Left lung (tissue), 10 donors: ENCODE results near the gene DAGLA. TPM values are rescaled to one million over a fixed set of nuclear protein-coding genes. Genes with fewer than 3 reads are reported as not detected.

ENCODE experiments used
- ATAC-seq: fragments of 200-7000 bp; cut with Tn5 transposase; one replicate; pipeline ENCODE4 v1.9.1; 2020; ENCODE audit warnings: moderate library complexity
- DNase-seq, 4 donors: peaks; one replicate each; pipeline ENCODE4 v3.0.0-alpha.2; 2013 to 2020
- H3K27ac ChIP-seq, 2 donors: fragments of 200-600 bp; sonication (generic) in 1 of 2; one replicate each; pipeline versions ENCODE4 v1.5.0 to v1.8.0; 2020 to 2021
- H3K27me3 ChIP-seq, 2 donors: fragments of 200-600 bp; sonication (generic) in 1 of 2; one replicate each; pipeline versions ENCODE4 v1.5.0 to v1.8.0; 2020 to 2021
- H3K36me3 ChIP-seq, 2 donors: fragments of 200-600 bp; sonication (generic) in 1 of 2; one replicate each; pipeline versions ENCODE4 v1.5.0 to v1.8.0; 2020 to 2021
- H3K4me1 ChIP-seq, 2 donors: fragments of 200-600 bp; one replicate each; pipeline ENCODE4 v1.8.0; 2021
- H3K4me3 ChIP-seq, 2 donors: fragments of 200-600 bp; sonication (generic) in 1 of 2; one replicate each; pipeline versions ENCODE4 v1.5.0 to v1.8.0; 2020 to 2021; ENCODE audit warnings: mild to moderate bottlenecking in 1 of 2
- H3K9me3 ChIP-seq, 2 donors: fragments of 200-600 bp; sonication (generic) in 1 of 2; one replicate each; pipeline versions ENCODE4 v1.5.0 to v1.8.0; 2020 to 2021
- intact Hi-C, 2 donors: fragments of 100-400 bp; cut with DNase I; formaldehyde crosslinking; loops; one replicate each; pipeline versions ENCODE4 v1.11.2 to v1.14.2; 2022
- polyA plus RNA-seq, 6 donors: library from polyadenylated mRNA; unstranded; fragments of 120-200 nt; gene quantifications; one replicate each; pipeline ENCODE4 v1.2.1, GENCODE V29; 2013; ENCODE audit not compliant: insufficient read length in 6 of 6
- total RNA-seq, 2 donors: library from RNA; stranded (reverse); fragmentation: NEBNext Ultra II Directional; extraction: Animal tissue kit (Norgen Biotek cat#: 25700); gene quantifications; one replicate each; pipeline ENCODE4 v1.2.1, GENCODE V29; 2021
- TF ChIP-seq, protein P1 (sequence below), 2 donors: fragments of 200-600 bp; sonication (generic) in 1 of 2; IDR thresholded peaks; one replicate each; pipeline versions ENCODE4 v1.5.0 to v1.8.0; 2021; ENCODE audit warnings: antibody characterized with exemption in 2 of 2
- donor health status: DM: no; HTN: yes; CAD: no.
- donor health status: DM: no; HTN: no; CAD: no.

The DAGLA gene
- total and polyA plus RNA-seq, 8 donors = 2.2 to 4.3 (median 3.8) TPM

DNA sequence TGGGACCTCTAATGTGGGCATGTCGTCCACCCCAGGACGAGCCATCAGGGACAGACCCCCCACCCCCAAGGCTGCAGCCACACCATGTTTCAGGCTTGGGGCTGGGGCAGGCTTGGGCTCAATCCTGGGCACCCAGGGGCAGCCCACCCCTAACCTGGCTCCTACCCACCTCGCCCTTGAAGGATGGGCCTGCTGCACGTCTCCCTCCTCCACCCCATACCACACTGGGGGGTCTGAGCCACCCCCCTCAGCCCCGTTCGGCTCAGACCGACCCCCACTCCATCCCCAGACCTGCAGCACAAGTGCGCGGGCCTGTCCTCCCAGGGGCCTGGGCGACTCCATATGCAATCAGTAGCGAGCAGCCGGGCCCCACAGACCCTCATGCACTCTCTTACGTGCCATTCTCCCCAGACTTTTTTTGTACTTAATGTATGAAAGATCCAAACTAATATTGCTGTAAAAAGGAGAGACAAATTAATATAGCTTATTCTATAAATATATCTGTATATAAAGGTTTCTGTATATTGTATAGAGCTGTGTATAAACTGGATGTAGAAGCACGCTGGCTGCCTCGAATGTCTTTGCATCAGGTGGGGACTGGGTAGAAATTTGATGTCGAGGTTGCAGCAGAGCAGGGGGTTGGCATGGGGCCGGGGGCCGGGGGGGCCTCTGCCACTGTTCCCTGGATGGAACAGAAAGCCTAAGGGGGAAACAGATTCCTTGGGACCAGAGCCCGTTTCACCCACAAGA is 66.4 kb downstream of the DAGLA start:
- H3K27ac ChIP-seq = no peak overlapping the region
- peaks cover 0 to 6% of the 10 kb centered on the region in 2 donors for H3K4me1 ChIP-seq
- no peak overlapping the region for H3K4me3 ChIP-seq
- peaks cover 0 to 15% of the 10 kb centered on the region in 2 donors for H3K36me3 ChIP-seq
- DNase-seq (no peak), ATAC-seq (no peak)
- H3K9me3 ChIP-seq = no peaks in the 10 kb centered on the region
- TF ChIP-seq, protein P1, sequence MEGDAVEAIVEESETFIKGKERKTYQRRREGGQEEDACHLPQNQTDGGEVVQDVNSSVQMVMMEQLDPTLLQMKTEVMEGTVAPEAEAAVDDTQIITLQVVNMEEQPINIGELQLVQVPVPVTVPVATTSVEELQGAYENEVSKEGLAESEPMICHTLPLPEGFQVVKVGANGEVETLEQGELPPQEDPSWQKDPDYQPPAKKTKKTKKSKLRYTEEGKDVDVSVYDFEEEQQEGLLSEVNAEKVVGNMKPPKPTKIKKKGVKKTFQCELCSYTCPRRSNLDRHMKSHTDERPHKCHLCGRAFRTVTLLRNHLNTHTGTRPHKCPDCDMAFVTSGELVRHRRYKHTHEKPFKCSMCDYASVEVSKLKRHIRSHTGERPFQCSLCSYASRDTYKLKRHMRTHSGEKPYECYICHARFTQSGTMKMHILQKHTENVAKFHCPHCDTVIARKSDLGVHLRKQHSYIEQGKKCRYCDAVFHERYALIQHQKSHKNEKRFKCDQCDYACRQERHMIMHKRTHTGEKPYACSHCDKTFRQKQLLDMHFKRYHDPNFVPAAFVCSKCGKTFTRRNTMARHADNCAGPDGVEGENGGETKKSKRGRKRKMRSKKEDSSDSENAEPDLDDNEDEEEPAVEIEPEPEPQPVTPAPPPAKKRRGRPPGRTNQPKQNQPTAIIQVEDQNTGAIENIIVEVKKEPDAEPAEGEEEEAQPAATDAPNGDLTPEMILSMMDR (IDR thresholded peaks at IDR 0.05) = no peak
- H3K27me3 ChIP-seq = peaks cover 0 to 21% of the 10 kb centered on the region in 2 donors
- intact Hi-C loops = no loop called here

DNA sequence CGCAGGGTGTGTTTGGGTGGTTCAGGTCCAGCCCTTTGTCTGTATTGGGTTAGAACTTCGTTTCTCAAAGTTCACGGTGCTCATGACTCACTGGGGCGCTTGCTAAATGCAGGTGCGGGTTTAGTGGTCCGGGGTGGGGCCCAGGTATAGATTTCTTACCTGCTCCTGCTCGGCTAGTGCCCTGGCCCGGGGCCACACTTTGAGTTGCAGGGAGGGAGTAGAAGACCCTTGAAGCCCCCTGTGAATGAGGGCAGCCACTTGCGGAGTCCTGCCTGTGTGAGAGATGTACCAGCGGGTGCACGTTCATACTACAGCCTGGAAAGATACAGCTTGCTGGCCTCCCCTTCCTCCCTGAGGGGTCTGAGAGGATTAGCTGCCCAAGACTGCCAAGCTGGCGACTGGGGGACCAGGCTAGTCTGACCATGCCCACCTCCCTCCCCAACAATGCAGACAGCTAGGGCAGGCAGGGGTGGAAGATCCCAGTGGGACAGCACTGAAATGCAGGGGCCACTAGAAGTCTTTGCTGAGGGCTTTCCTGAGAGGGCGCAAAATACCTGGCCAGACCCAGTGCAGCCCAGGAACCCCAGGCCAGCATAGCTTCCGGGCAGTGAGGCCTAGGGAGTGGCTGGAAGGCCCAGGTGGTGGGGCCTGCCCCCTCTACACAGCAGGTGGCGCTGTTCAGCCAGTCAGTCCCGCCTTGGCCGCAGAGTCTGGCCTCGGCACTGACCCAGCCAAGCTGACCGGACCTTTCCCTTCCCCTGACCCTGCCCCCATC is 67.2 kb downstream of the DAGLA start:
- Histone ChIP-seq H3K4me3 (no peak overlapping the region), H3K36me3 (peaks cover 0 to 15% of the 10 kb centered on the region in 2 donors), H3K9me3 (no peaks in the 10 kb centered on the region), H3K27me3 (peaks cover 0 to 28% of the 10 kb centered on the region in 2 donors), H3K4me1 (peaks cover 3 to 6% of the 10 kb centered on the region in 2 donors), H3K27ac (no peak overlapping the region)
- DNase-seq (peak in 3 of 4 donors; percentile 65 to 93 (median 73)), ATAC-seq (peak; percentile 93)
- TF ChIP-seq, protein P1 (IDR thresholded peaks at IDR 0.05) = peak; percentile 81 to 89
- intact Hi-C loops = no loop called here

DNA sequence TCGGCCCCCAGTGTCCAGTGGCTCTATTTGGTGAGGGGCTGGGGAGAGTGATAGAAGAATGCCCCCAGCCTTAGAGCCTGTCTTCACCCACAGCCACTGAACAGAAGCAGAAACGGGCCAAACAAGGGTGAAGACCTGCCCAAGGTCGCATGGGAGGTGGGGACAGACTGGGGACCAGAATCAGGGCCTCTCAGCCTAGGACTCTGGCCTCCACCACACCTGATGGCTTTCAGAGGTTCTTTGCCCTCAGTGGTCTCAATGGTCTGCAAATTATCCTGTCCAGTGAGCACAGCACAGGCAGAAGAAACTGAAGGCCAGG is 67.7 kb downstream of the DAGLA start:
- Histone ChIP-seq H3K27me3 (peaks cover 0 to 33% of the 10 kb centered on the region in 2 donors), H3K36me3 (peaks cover 0 to 15% of the 10 kb centered on the region in 2 donors), H3K9me3 (no peaks in the 10 kb centered on the region), H3K27ac (no peak overlapping the region), H3K4me1 (peaks cover 3 to 11% of the 10 kb centered on the region in 2 donors), H3K4me3 (no peak overlapping the region)
- DNase-seq (no peak), ATAC-seq (no peak)
- intact Hi-C loops = no loop called here
- TF ChIP-seq, protein P1 (IDR thresholded peaks at IDR 0.05) = no peak

DNA sequence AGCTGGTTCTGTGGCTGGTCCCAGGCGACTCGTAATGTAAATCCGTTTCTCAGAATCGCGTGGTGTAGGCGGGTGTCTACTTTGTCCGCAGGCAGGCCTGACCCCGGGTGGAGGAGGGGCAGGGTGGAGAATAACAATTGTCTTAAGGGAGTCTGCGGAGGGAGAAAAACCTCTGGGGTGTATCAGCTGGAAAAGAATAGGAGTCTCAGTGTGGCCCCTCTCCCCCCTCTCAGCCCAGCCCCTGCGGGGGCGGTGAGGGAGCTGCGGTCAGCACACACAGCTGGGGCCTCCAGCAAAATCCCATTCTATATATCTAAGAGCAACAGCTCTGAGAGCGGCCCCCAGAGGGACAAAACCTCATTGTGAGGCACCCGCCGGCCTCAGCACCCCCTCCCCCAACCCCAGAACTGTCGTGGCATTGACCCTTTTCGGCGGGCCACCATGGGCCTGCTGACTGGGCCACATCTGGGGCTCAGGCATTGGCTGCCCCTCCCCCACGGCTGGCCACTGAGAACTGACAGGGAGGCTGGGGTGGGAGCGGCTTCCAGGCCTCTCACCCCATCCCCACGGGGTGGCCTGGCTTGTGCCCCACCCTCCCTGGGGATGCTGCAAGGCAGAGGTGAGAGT is 69.5 kb downstream of the DAGLA start:
- no peak for DNase-seq
- intact Hi-C loops = no loop called here
- TF ChIP-seq, protein P1 (IDR thresholded peaks at IDR 0.05) = no peak
- H3K36me3 ChIP-seq = peaks cover 0 to 2% of the 10 kb centered on the region in 2 donors
- no peak for ATAC-seq
- no peak overlapping the region for H3K27ac ChIP-seq
- H3K4me3 ChIP-seq = no peak overlapping the region
- H3K27me3 ChIP-seq = peaks cover 0 to 44% of the 10 kb centered on the region in 2 donors
- no peaks in the 10 kb centered on the region for H3K9me3 ChIP-seq
- H3K4me1 ChIP-seq = peaks cover 3 to 11% of the 10 kb centered on the region in 2 donors
